H9 (cell line): ENCODE data around the gene ZNF35. TPM values are rescaled to one million over a fixed set of nuclear protein-coding genes. Genes with fewer than 3 reads are reported as not detected.
A peak's percentile ranks its signal among the peaks of the same experiment; 100 is the strongest.

Source experiments
- DNase-seq: peaks from one replicate; pipeline ENCODE4 v3.0.0-alpha.2; 2017
- H2AFZ ChIP-seq: one replicate; pipeline ENCODE4 v1.6.1; 2013; ENCODE audit warnings: mild to moderate bottlenecking, low read length, control low read depth, moderate library complexity
- H2AK5ac ChIP-seq: 2 replicates; pipeline ENCODE4 v1.6.1; 2013; ENCODE audit warnings: low read length, control low read depth, mixed read lengths; ENCODE audit not compliant: insufficient read length
- H2BK120ac ChIP-seq: one replicate; pipeline ENCODE4 v1.6.1; 2013; ENCODE audit warnings: low read depth, mild to moderate bottlenecking, low read length, control low read depth, inconsistent platforms; ENCODE audit not compliant: poor library complexity, severe bottlenecking
- H2BK12ac ChIP-seq: 2 replicates; pipeline ENCODE4 v1.6.1; 2013; ENCODE audit warnings: low read length, control low read depth, mixed read lengths, low read depth; ENCODE audit not compliant: insufficient read length
- H2BK15ac ChIP-seq: 2 replicates; pipeline ENCODE4 v1.6.1; 2013; ENCODE audit warnings: low read depth, low read length, control low read depth
- H2BK20ac ChIP-seq: one replicate; pipeline ENCODE4 v1.6.1; 2013; ENCODE audit warnings: low read depth, mild to moderate bottlenecking, low read length, control low read depth, inconsistent platforms; ENCODE audit not compliant: poor library complexity, severe bottlenecking
- H2BK5ac ChIP-seq: 2 replicates; pipeline ENCODE4 v1.6.1; 2013; ENCODE audit warnings: low read length, control low read depth, mixed read lengths; ENCODE audit not compliant: insufficient read length
- H3K14ac ChIP-seq: 2 replicates; pipeline ENCODE4 v1.6.1; 2013; ENCODE audit warnings: low read length, control low read depth; ENCODE audit not compliant: insufficient read depth
- H3K18ac ChIP-seq: 2 replicates; pipeline ENCODE4 v1.6.1; 2013; ENCODE audit warnings: low read depth, mild to moderate bottlenecking, mixed read lengths, low read length, control low read depth; ENCODE audit not compliant: insufficient read length
- H3K23ac ChIP-seq: 2 replicates; pipeline ENCODE4 v1.6.1; 2013; ENCODE audit warnings: low read length, control low read depth, mixed read lengths, low read depth; ENCODE audit not compliant: insufficient read length
- H3K23me2 ChIP-seq: 2 replicates; pipeline ENCODE4 v1.6.1; 2013; ENCODE audit warnings: low read depth, mild to moderate bottlenecking, mixed read lengths, low read length, control low read depth; ENCODE audit not compliant: insufficient read length, poor library complexity, severe bottlenecking
- H3K27ac ChIP-seq: 2 replicates; pipeline ENCODE4 v1.5.1; 2013; ENCODE audit warnings: low read length, control low read depth, mixed read lengths, low read depth; ENCODE audit not compliant: insufficient read length
- H3K27me3 ChIP-seq: 2 replicates; pipeline ENCODE4 v1.6.1; 2013; ENCODE audit warnings: low read length, control low read depth, inconsistent platforms; ENCODE audit not compliant: insufficient read depth
- H3K4ac ChIP-seq: 2 replicates; pipeline ENCODE4 v1.6.1; 2013; ENCODE audit warnings: low read depth, mild to moderate bottlenecking, control low read depth, inconsistent platforms, low read length, moderate library complexity
- H3K4me1 ChIP-seq: 2 replicates; pipeline ENCODE4 v1.6.1; 2013; ENCODE audit warnings: low read length, control low read depth, inconsistent platforms; ENCODE audit not compliant: insufficient read depth
- H3K4me2 ChIP-seq: 2 replicates; pipeline ENCODE4 v1.6.1; 2013; ENCODE audit warnings: low read length, control low read depth, mixed read lengths; ENCODE audit not compliant: insufficient read length, insufficient read depth
- H3K56ac ChIP-seq: 2 replicates; pipeline ENCODE4 v1.6.1; 2013; ENCODE audit warnings: low read depth, mild to moderate bottlenecking, mixed read lengths, low read length, control low read depth; ENCODE audit not compliant: insufficient read length
- H3K79me1 ChIP-seq: 2 replicates; pipeline ENCODE4 v1.6.1; 2013; ENCODE audit warnings: low read depth, mild to moderate bottlenecking, moderate library complexity, low read length, control low read depth, inconsistent platforms; ENCODE audit not compliant: insufficient read depth, poor library complexity, severe bottlenecking
- H3K79me2 ChIP-seq: 2 replicates; pipeline ENCODE4 v1.6.1; 2013; ENCODE audit warnings: low read length, control low read depth, inconsistent platforms; ENCODE audit not compliant: insufficient read depth
- H3K9ac ChIP-seq: 2 replicates; pipeline ENCODE4 v1.6.1; 2013; ENCODE audit warnings: low read length, control low read depth, mixed read lengths; ENCODE audit not compliant: insufficient read length; ENCODE audit errors: extremely low read depth
- H3K9me3 ChIP-seq: one replicate; pipeline ENCODE4 v1.6.1; 2013; ENCODE audit warnings: low read depth, low read length, inconsistent platforms; ENCODE audit not compliant: control insufficient read depth
- H3T11ph ChIP-seq: one replicate; pipeline ENCODE4 v1.6.1; 2013; ENCODE audit warnings: mild to moderate bottlenecking, low read length, control low read depth, inconsistent platforms
- H4K20me1 ChIP-seq: one replicate; pipeline ENCODE4 v1.6.1; 2013; ENCODE audit not compliant: control insufficient read depth, insufficient read length, insufficient read depth
- H4K5ac ChIP-seq: 2 replicates; pipeline ENCODE4 v1.6.1; 2013; ENCODE audit warnings: low read depth, mild to moderate bottlenecking, mixed read lengths, low read length, control low read depth; ENCODE audit not compliant: insufficient read length
- H4K8ac ChIP-seq: replicated peaks from 2 replicates; pipeline ENCODE4 v1.6.1; 2013; ENCODE audit warnings: low read length, control low read depth, mixed read lengths, low read depth; ENCODE audit not compliant: insufficient read length
- H4K91ac ChIP-seq: 2 replicates; pipeline ENCODE4 v1.6.1; 2013; ENCODE audit warnings: low read depth, mild to moderate bottlenecking, moderate library complexity, mixed read lengths, low read length, control low read depth; ENCODE audit not compliant: insufficient read length
- H3K27ac Mint-ChIP-seq, 3 experiments: 2 replicates in 2 of 3; 3 replicates in 1 of 3; pipeline ENCODE4 v1.8.0; 2020 to 2021; ENCODE audit warnings: mixed read lengths in 3 of 3, mild to moderate bottlenecking in 1 of 3, moderate library complexity in 1 of 3
- H3K27me3 Mint-ChIP-seq: 2 replicates; pipeline ENCODE4 v1.8.0; 2021; ENCODE audit warnings: low read depth, mild to moderate bottlenecking, moderate library complexity, mixed read lengths
- H3K36me3 Mint-ChIP-seq, 3 experiments: 2 replicates in 2 of 3; 3 replicates in 1 of 3; pipeline ENCODE4 v1.8.0; 2020 to 2021; ENCODE audit warnings: low read depth in 3 of 3, mixed read lengths in 3 of 3; ENCODE audit not compliant: insufficient read depth in 1 of 3
- H3K4me1 Mint-ChIP-seq, 2 experiments: 2 replicates each; pipeline ENCODE4 v1.8.0; 2020; ENCODE audit warnings: mixed read lengths in 2 of 2
- H3K4me3 Mint-ChIP-seq, 2 experiments: 2 replicates in 1 of 2; 3 replicates in 1 of 2; pipeline ENCODE4 v1.8.0; 2020 to 2021; ENCODE audit warnings: mild to moderate bottlenecking in 2 of 2, mixed read lengths in 2 of 2, moderate library complexity in 1 of 2
- H3K9me3 Mint-ChIP-seq, 2 experiments: 2 replicates in 1 of 2; 3 replicates in 1 of 2; pipeline ENCODE4 v1.8.0; 2020; ENCODE audit warnings: mild to moderate bottlenecking in 2 of 2, mixed read lengths in 2 of 2, moderate library complexity in 1 of 2
- WGBS: extraction: QIAGEN DNeasy Blood & Tissue Kit; methylation state at CpG from one replicate; pipeline ENCODE4 v1.1.7; 2013; ENCODE audit warnings: missing lambda C conversion rate, low lambda C conversion rate, mixed read lengths; ENCODE audit not compliant: insufficient read length; ENCODE audit errors: extremely low coverage; 5-methylcytosine and 5-hydroxymethylcytosine counted together
- long read RNA-seq: library from polyadenylated mRNA; unstranded; transcript quantifications from one replicate; pipeline ENCODE4 v2.0.0, GENCODE V29; 2020
- total RNA-seq: library from RNA; stranded (reverse); gene quantifications from 2 replicates; pipeline ENCODE4 v1.2.1, GENCODE V29; 2021
- TF ChIP-seq, protein P1 (sequence below): fragments of 200-600 bp; sonication (generic); conservative IDR thresholded peaks from 3 replicates; pipeline ENCODE4 v1.8.0; 2021; ENCODE audit warnings: antibody characterized with exemption, mild to moderate bottlenecking

Gene ZNF35
- 22.3 and 27.3 TPM in 2 replicates for total RNA-seq
- long read RNA-seq, transcript ZNF35-202 (4 exons, 2,661 nt) = major isoform, 39 of 104 reads
- long read RNA-seq, transcript ZNF35-201 (3 exons, 2,503 nt) = minor isoform, 33 of 104 reads
- long read RNA-seq, transcript ZNF35-204 (4 exons, 620 nt) = minor isoform, 9 of 104 reads
- long read RNA-seq, partial matches to known transcripts = 1 of 104 reads
- long read RNA-seq, other reads (novel, unspliced or antisense) = 15 of 104 reads

- Histone ChIP-seq H3K9me3 (peaks cover 4% of the 10 kb centered on the region), H3K27me3 (no peaks in the 10 kb centered on the region), H4K91ac (no peak within 1 kb of the TSS), H2BK15ac (no peak within 1 kb of the TSS), H2AFZ (no peak within 1 kb of the TSS), H3K4ac (no peak within 1 kb of the TSS), H4K20me1 (no peaks in the 10 kb centered on the region), H3K9ac (peak within 1 kb of the TSS; percentile 84), H2BK120ac (no peak within 1 kb of the TSS), H3K56ac (no peak within 1 kb of the TSS), H3K14ac (peak within 1 kb of the TSS; percentile 66), H4K8ac (no peak within 1 kb of the TSS), H3K79me2 (peaks cover 2% of the 10 kb centered on the region; the same call in 1 of the 2 replicates), H2BK5ac (no peak within 1 kb of the TSS), H3K23me2 (no peaks in the 10 kb centered on the region), H2BK12ac (no peak within 1 kb of the TSS), H4K5ac (no peak within 1 kb of the TSS), H3K4me2 (peak within 1 kb of the TSS; percentile 85), H3K79me1 (no peaks in the 10 kb centered on the region), H3K4me1 (no peaks in the 10 kb centered on the region), H3K18ac (peak within 1 kb of the TSS; percentile 59), H2BK20ac (no peak within 1 kb of the TSS), H3K23ac (no peak within 1 kb of the TSS), H2AK5ac (no peak within 1 kb of the TSS), H3K27ac (no peak within 1 kb of the TSS), H3T11ph (no peak within 1 kb of the TSS)
- DNase-seq = peak; percentile 92
- Mint-ChIP-seq H3K27ac (peak within 1 kb of the TSS; percentile 89 to 97 (median 97); a peak in 5 of 7 replicates), H3K36me3 (peaks cover 29 to 38% (median 33%) of the 10 kb centered on the region in 3 experiments), H3K27me3 (no peaks in the 10 kb centered on the region), H3K4me3 (peak within 1 kb of the TSS; percentile 92 to 96), H3K4me1 (peaks cover 8% of the 10 kb centered on the region in 2 experiments), H3K9me3 (peaks cover 3 to 8% of the 10 kb centered on the region in 2 experiments)
- WGBS = no CpG with 5 or more reads among the region's 37 CpGs
- TF ChIP-seq, protein P1, sequence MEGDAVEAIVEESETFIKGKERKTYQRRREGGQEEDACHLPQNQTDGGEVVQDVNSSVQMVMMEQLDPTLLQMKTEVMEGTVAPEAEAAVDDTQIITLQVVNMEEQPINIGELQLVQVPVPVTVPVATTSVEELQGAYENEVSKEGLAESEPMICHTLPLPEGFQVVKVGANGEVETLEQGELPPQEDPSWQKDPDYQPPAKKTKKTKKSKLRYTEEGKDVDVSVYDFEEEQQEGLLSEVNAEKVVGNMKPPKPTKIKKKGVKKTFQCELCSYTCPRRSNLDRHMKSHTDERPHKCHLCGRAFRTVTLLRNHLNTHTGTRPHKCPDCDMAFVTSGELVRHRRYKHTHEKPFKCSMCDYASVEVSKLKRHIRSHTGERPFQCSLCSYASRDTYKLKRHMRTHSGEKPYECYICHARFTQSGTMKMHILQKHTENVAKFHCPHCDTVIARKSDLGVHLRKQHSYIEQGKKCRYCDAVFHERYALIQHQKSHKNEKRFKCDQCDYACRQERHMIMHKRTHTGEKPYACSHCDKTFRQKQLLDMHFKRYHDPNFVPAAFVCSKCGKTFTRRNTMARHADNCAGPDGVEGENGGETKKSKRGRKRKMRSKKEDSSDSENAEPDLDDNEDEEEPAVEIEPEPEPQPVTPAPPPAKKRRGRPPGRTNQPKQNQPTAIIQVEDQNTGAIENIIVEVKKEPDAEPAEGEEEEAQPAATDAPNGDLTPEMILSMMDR = no peak
Observed at GRCh38 chr3:44648564-44649229, at the start of gene ZNF35. ZNF35 (plus strand) TSS chr3:44648732; CDS start chr3:44651068, 2,336 bp downstream.
